GM10248 (cell line): ENCODE data around the gene NTRK3.

ENCODE experiments used
- CTCF ChIA-PET: fragments of 300-600 bp; sonication (Branson Sonifier 250); formaldehyde crosslinking; extraction: SDS; loops from one replicate; lab custom pipeline; 2021; ENCODE audit warnings: antibody characterized with exemption; lab: Yijun Ruan, JAX
- POLR2A ChIA-PET: fragments of 350-650 bp; sonication (Branson Sonifier 250); formaldehyde crosslinking; extraction: SDS; loops from one replicate; lab custom pipeline; 2020; ENCODE audit warnings: antibody characterized with exemption; lab: Yijun Ruan, JAX
- DNase-seq: peaks from one replicate; pipeline ENCODE4 v3.0.0; 2012; ENCODE audit errors: extremely low spot score
- TF ChIP-seq, protein P1 (sequence below): IDR thresholded peaks from 2 replicates; pipeline ENCODE4 v1.5.1; 2012; ENCODE audit warnings: mild to moderate bottlenecking, low read depth; ENCODE audit errors: extremely low read depth, missing control alignments, control extremely low read depth

NTRK3 gene

DNA sequence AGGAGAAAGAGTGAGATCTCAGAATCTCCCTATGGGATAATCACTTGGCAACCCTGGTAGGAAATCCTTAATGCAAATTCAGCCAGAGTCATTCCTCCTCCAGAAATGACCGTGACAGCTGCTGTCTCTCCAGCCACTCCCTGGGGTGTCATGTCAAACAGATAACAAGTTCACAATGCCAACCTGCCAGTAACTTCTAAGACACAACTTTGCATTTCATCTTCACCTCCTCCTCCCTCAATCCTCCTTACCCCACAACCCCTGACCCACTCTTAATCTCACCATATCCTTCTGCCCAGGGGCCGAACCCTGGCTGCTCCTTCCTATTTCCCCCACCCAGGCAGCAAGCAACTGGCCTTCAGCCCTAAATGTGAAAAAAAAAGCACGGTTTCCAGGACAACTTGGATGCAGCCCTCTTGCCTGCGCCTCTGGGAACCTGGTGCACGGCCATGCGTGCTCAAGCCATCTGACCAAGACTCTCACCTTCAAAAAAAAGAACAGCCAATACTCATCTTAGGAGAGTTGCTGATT, 166.0 kb downstream of the NTRK3 start:
- DNase-seq: no peak
- ChIA-PET CTCF (interaction anchor here (1.7 kb wide), 1 partner anchor 13 kb away, joined by 4 read pairs; no protein-coding TSS in a partner anchor), POLR2A (no interaction called here)
- TF ChIP-seq, protein P1, sequence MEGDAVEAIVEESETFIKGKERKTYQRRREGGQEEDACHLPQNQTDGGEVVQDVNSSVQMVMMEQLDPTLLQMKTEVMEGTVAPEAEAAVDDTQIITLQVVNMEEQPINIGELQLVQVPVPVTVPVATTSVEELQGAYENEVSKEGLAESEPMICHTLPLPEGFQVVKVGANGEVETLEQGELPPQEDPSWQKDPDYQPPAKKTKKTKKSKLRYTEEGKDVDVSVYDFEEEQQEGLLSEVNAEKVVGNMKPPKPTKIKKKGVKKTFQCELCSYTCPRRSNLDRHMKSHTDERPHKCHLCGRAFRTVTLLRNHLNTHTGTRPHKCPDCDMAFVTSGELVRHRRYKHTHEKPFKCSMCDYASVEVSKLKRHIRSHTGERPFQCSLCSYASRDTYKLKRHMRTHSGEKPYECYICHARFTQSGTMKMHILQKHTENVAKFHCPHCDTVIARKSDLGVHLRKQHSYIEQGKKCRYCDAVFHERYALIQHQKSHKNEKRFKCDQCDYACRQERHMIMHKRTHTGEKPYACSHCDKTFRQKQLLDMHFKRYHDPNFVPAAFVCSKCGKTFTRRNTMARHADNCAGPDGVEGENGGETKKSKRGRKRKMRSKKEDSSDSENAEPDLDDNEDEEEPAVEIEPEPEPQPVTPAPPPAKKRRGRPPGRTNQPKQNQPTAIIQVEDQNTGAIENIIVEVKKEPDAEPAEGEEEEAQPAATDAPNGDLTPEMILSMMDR: no peak

DNA sequence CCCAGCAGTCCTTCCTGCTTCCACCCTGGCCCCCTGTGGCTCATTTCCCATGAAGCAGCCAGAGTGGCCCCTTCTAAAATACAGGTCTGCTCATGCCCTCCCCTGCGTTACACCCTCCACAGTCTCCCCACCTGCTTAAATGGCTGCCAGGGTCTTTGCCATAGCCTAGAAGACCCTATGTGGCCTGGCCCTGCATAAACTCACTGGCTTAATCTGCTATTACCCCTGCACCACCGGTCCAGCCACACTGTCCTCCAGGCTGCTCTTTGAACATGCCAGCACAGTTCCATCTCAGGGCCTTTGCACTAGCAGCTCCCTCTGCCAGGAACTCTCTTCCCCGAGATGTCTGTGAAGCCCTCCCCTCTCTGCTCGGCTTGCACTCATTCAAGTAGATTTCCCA, 166.8 kb downstream of the NTRK3 start:
- TF ChIP-seq, protein P1: no peak
- no peak for DNase-seq
- CTCF ChIA-PET: interaction anchor here (1.7 kb wide), 1 partner anchor 14 kb away, joined by 4 read pairs; no protein-coding TSS in a partner anchor
- POLR2A ChIA-PET: no interaction called here

DNA sequence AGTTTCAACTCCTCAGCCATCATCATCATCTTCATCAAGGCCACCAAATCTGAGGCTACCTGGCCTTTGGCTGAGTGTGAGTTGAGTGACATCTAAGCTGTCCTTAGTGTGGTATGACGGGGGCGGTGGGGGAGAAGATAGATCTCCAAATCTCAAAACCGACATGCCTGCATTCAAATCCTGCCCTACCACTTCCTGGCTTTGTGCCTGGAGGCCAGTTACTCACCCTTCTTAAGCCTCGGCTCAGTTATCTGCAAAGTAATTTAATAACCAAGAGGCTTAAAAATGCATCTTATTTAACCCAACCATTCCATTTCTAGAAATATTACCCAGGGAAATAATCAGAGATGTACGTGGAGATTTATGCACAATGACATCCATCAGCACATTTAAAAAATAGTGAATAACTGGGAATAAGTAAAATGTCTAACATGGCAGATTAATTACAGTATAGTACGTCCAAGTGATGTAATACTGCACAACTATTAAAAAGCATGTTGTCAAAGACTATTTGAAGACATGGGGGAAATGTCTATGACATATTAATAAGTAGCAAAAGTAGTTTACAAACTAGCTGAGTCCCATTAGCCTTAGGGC, 167.4 kb downstream of the NTRK3 start:
- TF ChIP-seq, protein P1: no peak
- POLR2A ChIA-PET: no interaction called here
- CTCF ChIA-PET: no interaction called here
- no peak for DNase-seq

DNA sequence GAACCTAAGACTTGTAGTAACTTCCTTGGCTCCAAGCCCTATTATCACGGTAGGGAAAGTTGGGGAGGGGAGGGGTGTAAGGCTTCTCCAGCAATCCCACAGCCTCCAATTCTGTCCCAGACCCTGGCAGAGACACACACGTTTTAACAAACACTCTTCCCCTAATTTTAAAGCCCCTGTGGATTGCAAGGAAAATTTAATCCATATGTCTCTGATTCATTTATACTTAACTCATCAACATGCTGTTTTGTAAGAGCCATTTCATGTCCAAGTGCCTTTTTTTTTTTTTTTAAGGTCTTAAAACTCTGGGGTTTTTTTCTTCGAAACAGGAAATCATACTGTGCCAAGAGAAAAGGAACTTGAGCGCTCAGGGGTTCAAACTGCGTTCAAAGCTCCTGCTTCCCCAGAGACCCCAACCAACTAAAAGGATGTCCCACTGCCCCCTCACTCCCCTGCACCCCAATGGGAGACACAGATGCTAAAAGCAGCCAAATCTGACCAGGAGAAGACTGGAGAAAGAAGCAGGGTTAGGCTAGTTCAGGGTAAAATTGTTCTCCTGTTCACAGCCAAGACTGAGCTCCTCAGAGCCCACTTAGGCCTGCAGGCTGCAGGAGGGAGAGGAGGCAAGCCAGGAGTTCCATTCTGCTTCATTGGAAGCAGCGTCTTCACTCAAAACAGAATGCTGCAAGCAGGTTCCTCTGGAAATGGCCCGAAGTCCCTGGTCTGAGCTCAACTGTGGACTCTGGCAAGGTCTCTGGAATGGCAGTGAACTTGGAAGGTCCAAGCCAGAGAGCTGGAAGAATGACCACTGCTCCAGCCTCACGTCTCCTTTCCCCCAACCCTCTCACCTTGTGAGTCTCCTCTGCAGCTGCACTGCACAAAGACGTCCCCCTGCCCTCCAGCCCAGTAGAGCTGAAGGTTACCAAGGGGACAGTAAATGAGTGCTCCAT, 172.5 kb downstream of the NTRK3 start:
- DNase-seq: no peak
- CTCF ChIA-PET: no interaction called here
- TF ChIP-seq, protein P1: no peak
- POLR2A ChIA-PET: no interaction called here

DNA sequence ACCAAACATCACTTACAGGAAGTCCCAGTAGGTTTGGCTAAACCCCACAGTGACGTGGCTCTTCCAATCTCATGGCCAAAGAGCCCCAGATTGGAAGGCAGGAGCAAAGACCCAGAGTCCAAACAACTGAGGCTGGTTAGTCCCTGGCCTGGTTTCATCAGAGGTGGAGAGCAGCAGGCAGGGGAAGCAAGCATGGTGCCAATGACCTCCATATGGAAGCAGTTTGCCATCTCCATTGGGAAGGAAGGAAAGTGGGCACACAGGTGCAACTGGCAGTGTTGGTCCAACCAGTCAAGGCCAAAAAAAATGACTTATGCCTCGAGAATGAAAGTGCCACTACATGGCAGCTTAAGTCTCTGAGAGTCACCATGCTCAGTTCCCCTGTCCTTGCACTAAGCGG, 175.9 kb downstream of the NTRK3 start:
- TF ChIP-seq, protein P1: no peak
- DNase-seq: no peak
- POLR2A ChIA-PET: no interaction called here
- CTCF ChIA-PET: no interaction called here

DNA sequence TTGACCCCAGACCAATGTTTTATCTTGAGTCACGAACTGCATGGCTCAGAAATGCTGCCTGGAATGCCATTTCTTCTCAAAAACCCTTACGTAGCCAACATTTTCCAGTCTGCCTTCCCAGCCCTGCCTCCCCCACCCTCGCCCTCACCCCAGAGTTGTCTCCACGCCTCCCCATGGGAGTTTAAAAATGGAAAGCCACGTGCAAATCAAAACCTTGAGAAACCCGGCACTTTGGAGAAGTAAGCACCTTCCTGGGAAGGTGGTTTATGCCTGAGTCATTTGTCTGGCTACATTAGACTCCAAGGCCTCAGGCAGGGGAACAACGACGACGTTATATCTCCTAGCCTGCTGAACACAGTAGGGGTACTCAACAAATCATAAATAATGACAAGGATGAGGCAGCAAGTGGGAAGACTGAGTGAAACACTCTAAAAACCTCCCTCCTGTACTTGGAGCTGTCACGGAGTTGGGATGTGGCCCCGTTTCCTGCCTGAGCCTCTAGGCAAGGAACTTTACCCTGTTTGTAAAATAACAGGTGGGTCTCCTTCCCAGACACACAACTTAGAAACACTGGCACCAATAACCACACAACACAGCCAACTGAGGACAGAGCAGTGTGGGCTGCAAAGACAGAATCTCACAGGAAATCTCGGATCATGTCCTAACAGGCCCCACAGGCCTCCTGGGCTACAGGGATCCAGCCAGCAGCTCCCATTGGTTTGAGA, 179.1 kb downstream of the NTRK3 start:
- TF ChIP-seq, protein P1: no peak
- DNase-seq: no peak
- POLR2A ChIA-PET: no interaction called here
- CTCF ChIA-PET: no interaction called here
